SU-DHL-6 (cell line): Measurements from ENCODE around the gene ZNF595.
"Not testable (repeated sequence)": the region's sequence is repeated elsewhere in the genome, so short reads cannot be mapped to it uniquely, and the experiment has no call there.

Experiments used
- H2AFZ ChIP-seq: fragments of 200-600 bp; sonication (generic); 2 replicates; pipeline ENCODE4 v1.6.1; 2014; ENCODE audit warnings: low read depth, mild to moderate bottlenecking, moderate library complexity, mixed read lengths, antibody characterized with exemption, low read length; ENCODE audit not compliant: severe bottlenecking
- H3F3A ChIP-seq: fragments of 200-600 bp; shearing (Covaris generic); 2 replicates; pipeline ENCODE4 v1.6.0; 2016; ENCODE audit warnings: antibody characterized with exemption, mild to moderate bottlenecking; ENCODE audit not compliant: insufficient read depth
- H3K27ac ChIP-seq: fragments of 200-600 bp; sonication (generic); 2 replicates; pipeline ENCODE4 v1.5.1; 2016; ENCODE audit warnings: low read depth, mild to moderate bottlenecking, low read length, moderate library complexity, mixed read lengths
- H3K27me3 ChIP-seq: fragments of 200-600 bp; sonication (generic), shearing (Covaris generic); 2 replicates; pipeline ENCODE4 v1.6.0; 2014; ENCODE audit warnings: mild to moderate bottlenecking, low read length
- H3K36me3 ChIP-seq: fragments of 200-600 bp; sonication (generic); 2 replicates; pipeline ENCODE4 v1.6.1; 2014; ENCODE audit warnings: mild to moderate bottlenecking, low read length, mixed read lengths
- H3K4me2 ChIP-seq: fragments of 300-600, 200-600 bp; shearing (Covaris generic), sonication (generic); 2 replicates; pipeline ENCODE4 v1.6.0; 2014; ENCODE audit warnings: low read length, low read depth, mild to moderate bottlenecking; ENCODE audit not compliant: poor library complexity, severe bottlenecking
- H3K4me3 ChIP-seq: fragments of 200-600 bp; sonication (generic); 2 replicates; pipeline ENCODE4 v1.5.1; 2014; ENCODE audit warnings: antibody characterized with exemption, low read length, mild to moderate bottlenecking, mixed read lengths; ENCODE audit not compliant: insufficient read depth, poor library complexity, severe bottlenecking
- H3K79me2 ChIP-seq: fragments of 200-600 bp; sonication (generic); 2 replicates; pipeline ENCODE4 v1.6.1; 2014; ENCODE audit warnings: mild to moderate bottlenecking, low read length, moderate library complexity; ENCODE audit not compliant: insufficient read depth
- H3K9ac ChIP-seq: fragments of 200-600 bp; sonication (generic); 2 replicates; pipeline ENCODE4 v1.7.0; 2014; ENCODE audit warnings: mild to moderate bottlenecking, low read length
- H3K9me2 ChIP-seq: fragments of 200-600 bp; sonication (generic); replicated peaks from 2 replicates; pipeline ENCODE4 v1.6.1; 2014; ENCODE audit warnings: low read length; ENCODE audit not compliant: insufficient read depth
- H3K9me3 ChIP-seq: fragments of 200-600 bp; sonication (generic); 2 replicates; pipeline ENCODE4 v1.6.1; 2014; ENCODE audit warnings: low read length, mixed read lengths; ENCODE audit not compliant: insufficient read depth
- H4K20me1 ChIP-seq: fragments of 200-600 bp; sonication (generic); 2 replicates; pipeline ENCODE4 v1.6.1; 2014; ENCODE audit warnings: low read depth, mild to moderate bottlenecking, antibody characterized with exemption, low read length, moderate library complexity, mixed read lengths
- CTCF ChIP-seq: fragments of 200-600 bp; sonication (generic); IDR thresholded peaks from one replicate; pipeline ENCODE4 v1.5.1; 2017; ENCODE audit warnings: antibody characterized with exemption, mild to moderate bottlenecking, low read length, moderate library complexity; ENCODE audit not compliant: insufficient read depth, poor library complexity, severe bottlenecking
- EZH2phosphoT487 ChIP-seq: fragments of 200-600 bp; sonication (generic), shearing (Covaris generic); conservative IDR thresholded peaks from 2 replicates; pipeline ENCODE4 v1.6.1; 2018; ENCODE audit warnings: mild to moderate bottlenecking, antibody characterized with exemption, low read length, moderate library complexity, mixed read lengths

The ZNF595 gene

DNA sequence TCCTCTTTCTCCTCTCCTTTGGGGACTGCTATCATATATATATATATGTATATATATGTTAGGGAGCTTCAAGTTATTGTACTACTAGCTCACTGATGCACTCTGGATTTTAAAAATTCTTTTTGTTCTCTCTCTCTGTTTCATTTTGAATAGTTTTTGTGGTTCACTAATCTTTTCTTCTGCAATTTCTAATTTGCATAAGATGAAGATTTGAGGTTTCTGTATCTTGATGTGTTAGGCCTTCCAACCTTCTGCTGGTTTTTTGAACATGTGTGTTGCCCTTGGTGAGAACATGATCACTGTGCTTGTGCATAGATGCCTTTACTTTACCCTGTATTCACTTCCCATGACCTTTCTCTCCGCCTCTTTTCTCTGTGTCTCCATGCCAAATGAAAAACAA lies 63.4 kb downstream of the ZNF595 start:
- Histone ChIP-seq H3K9me3 (peaks cover 12% of the 10 kb centered on the region; the same call in 1 of the 2 replicates), H3K27me3 (no peaks in the 10 kb centered on the region), H3K79me2 (no peaks in the 10 kb centered on the region), H3K27ac (peak overlapping the region; percentile 63), H2AFZ (peak overlapping the region; percentile 29), H4K20me1 (no peaks in the 10 kb centered on the region), H3K4me2 (peak overlapping the region; percentile 31), H3K36me3 (no peaks in the 10 kb centered on the region), H3K9me2 (no peaks in the 10 kb centered on the region), H3K4me3 (no peak overlapping the region), H3K9ac (no peak overlapping the region), H3F3A (no peaks in the 10 kb centered on the region)
- no peak for TF ChIP-seq CTCF
- TF ChIP-seq EZH2phosphoT487: no peak

GRCh38 chr4:120616-121015 lies 67.5 kb downstream of the ZNF595 start:
- Histone ChIP-seq H3K4me3 (no peak overlapping the region), H4K20me1 (no peaks in the 10 kb centered on the region), H3K4me2 (no peak overlapping the region), H3F3A (no peaks in the 10 kb centered on the region), H3K9ac (no peak overlapping the region), H3K27ac (no peak overlapping the region), H3K36me3 (no peaks in the 10 kb centered on the region), H3K9me3 (peaks cover 19% of the 10 kb centered on the region), H3K27me3 (no peaks in the 10 kb centered on the region), H3K79me2 (peaks cover 8% of the 10 kb centered on the region), H3K9me2 (no peaks in the 10 kb centered on the region), H2AFZ (peak overlapping the region; percentile 77)
- TF ChIP-seq EZH2phosphoT487: no peak
- no peak for TF ChIP-seq CTCF

DNA sequence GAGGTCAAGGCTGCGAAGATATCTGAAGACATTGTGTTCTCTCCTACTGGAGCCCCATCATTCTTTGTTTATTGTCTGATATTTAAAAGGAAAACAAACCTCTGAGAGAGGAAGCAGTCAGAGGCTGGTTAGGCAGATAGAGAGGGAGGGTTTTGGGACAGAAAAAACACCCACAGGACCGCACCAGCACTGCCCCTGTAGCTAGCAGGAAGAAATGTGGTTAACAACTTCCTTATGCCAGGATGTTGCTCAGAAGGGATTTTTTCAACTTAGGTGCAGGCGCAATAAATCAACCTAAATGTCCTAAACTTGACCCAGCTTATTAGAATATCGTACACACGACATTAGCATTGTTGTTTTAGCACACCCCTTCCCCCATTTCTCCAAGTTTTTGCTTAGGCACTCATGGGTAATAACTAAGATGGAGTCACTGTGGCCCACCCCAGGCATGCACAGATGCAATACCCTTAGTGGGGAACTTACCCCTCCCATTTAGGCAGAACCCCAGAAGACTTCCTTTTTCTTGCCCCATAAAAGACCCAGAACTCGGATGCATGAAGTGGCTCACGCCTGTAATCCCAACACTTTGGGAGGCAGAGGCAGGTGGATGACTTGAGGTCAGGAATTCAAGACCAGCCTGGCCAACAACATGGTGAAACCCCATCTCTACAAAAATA lies 68.4 kb downstream of the ZNF595 start:
- TF ChIP-seq CTCF (no peak), EZH2phosphoT487 (no peak)
- Histone ChIP-seq H3K9me2 (no peaks in the 10 kb centered on the region), H3F3A (no peaks in the 10 kb centered on the region), H3K4me2 (peak overlapping the region; percentile 32), H3K36me3 (peaks cover 8% of the 10 kb centered on the region), H2AFZ (peak overlapping the region; percentile 77), H3K9me3 (peaks cover 19% of the 10 kb centered on the region), H3K79me2 (peaks cover 17% of the 10 kb centered on the region), H3K27me3 (no peaks in the 10 kb centered on the region), H3K4me3 (no peak overlapping the region), H4K20me1 (no peaks in the 10 kb centered on the region), H3K9ac (peak overlapping the region; percentile 25; the same call in 1 of the 2 replicates), H3K27ac (peak overlapping the region; percentile 27)

GRCh38 chr4:123922-124274 lies 70.8 kb downstream of the ZNF595 start:
- H4K20me1 ChIP-seq, H3K9me2 ChIP-seq, H3F3A ChIP-seq, H3K27me3 ChIP-seq, H2AFZ ChIP-seq: not testable (repeated sequence)
- peaks cover 41% of the 10 kb centered on the region for H3K79me2 ChIP-seq
- peak overlapping the region; percentile 83; the same call in 1 of the 2 replicates for H3K9ac ChIP-seq
- peaks cover 31% of the 10 kb centered on the region for H3K36me3 ChIP-seq
- peak overlapping the region; percentile 46 for H3K4me2 ChIP-seq
- peaks cover 19% of the 10 kb centered on the region for H3K9me3 ChIP-seq
- peak overlapping the region; percentile 24 for H3K4me3 ChIP-seq
- H3K27ac ChIP-seq: peak overlapping the region; percentile 53
